Subcutaneous preadipocyte (primary cell): ENCODE data around the gene DUSP14. TPM values are rescaled to one million over a fixed set of nuclear protein-coding genes. Genes with fewer than 3 reads are reported as not detected.

Experiments used
- total RNA-seq: library from RNA; depleted of rRNA; stranded (reverse); fragments of >200 nt; gene quantifications from 2 replicates; pipeline ENCODE4 v1.2.3, GENCODE V29; 2012

DUSP14 gene, protein sequence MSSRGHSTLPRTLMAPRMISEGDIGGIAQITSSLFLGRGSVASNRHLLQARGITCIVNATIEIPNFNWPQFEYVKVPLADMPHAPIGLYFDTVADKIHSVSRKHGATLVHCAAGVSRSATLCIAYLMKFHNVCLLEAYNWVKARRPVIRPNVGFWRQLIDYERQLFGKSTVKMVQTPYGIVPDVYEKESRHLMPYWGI
- total RNA-seq = 28.9 and 33.1 TPM in 2 replicates

DNA sequence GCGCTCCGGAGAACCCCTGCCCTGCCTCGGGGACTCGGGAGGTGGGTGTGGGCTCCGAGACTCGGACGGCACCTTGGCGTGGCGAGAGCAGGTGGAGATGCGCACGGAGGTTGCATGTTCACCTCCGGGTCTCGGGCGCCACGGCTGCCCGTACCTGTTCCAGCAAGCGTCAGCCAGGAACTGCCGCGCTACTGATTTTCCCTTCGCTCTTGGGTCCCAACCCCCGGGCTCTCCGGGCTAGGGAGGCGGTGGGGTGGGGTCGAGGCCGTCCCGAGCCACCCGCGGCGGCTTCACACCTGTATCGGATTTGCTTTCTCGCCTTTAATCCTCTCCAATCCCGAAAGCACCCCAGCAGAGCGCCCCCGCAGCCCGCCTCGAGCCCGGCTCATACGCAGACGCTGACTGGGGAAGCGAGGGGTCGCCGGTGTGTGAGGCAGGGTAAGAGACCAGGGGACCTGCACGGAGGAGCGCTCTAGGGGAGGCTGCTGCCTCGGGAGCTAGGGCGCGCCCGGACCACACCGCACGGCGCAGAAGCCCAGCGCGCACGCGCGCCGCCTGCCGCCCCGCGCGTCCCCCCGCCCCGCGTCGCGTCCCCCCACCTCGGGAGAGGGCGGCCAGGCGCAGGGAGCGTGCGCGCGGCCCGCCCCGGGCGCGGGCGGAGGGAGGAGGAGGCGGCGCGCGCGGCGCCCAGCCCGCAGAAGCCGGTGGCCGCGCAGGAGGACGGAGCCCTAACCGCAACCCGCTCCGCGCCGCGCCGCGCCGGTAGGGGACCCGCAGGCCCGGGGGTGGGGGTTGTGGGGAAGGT, at the start of gene DUSP14:
DUSP14 (plus strand) TSS at position 695 of the 805 bp plus-strand sequence. CDS start 22,382 bp downstream, outside the sequence.

Other genes with a start within 250 kb of the DUSP14 start
- not detected in 2 replicates for gene C17orf78, start 113.9 kb upstream of the DUSP14 start, total RNA-seq
- 66.5 and 88.0 TPM in 2 replicates for gene ACACA, start 83.1 kb upstream of the DUSP14 start, total RNA-seq
- gene TADA2A, start 83.0 kb upstream of the DUSP14 start, total RNA-seq = 15.4 and 22.1 TPM in 2 replicates
- 10.7 and 16.0 TPM in 2 replicates for gene SYNRG, start 119.5 kb downstream of the DUSP14 start, total RNA-seq
- 17.3 and 27.2 TPM in 2 replicates for gene DDX52, start 153.6 kb downstream of the DUSP14 start, total RNA-seq